Trophoblast cell (in vitro differentiated cells and primary cell): ENCODE data around the gene APMAP.
A peak's percentile ranks its signal among the peaks of the same experiment; 100 is the strongest.

ENCODE experiments used
- DNase-seq, 2 donors: peaks; one replicate each; pipeline ENCODE4 v3.0.0-alpha.2; 2016
- H2AFZ ChIP-seq: 2 replicates; pipeline ENCODE4 v1.6.1; 2013; ENCODE audit warnings: low read length, moderate library complexity, mild to moderate bottlenecking; ENCODE audit not compliant: insufficient read depth, poor library complexity
- H2AK5ac ChIP-seq: 2 replicates; pipeline ENCODE4 v1.6.1; 2013; ENCODE audit warnings: mild to moderate bottlenecking, low read length
- H2BK120ac ChIP-seq: 2 replicates; pipeline ENCODE4 v1.6.1; 2013; ENCODE audit warnings: low read length, mild to moderate bottlenecking, moderate library complexity; ENCODE audit not compliant: insufficient read depth, poor library complexity
- H2BK12ac ChIP-seq: 2 replicates; pipeline ENCODE4 v1.6.1; 2013; ENCODE audit warnings: mild to moderate bottlenecking, low read length, moderate library complexity
- H2BK5ac ChIP-seq: 2 replicates; pipeline ENCODE4 v1.6.1; 2013; ENCODE audit warnings: low read length, low read depth, moderate library complexity, mild to moderate bottlenecking; ENCODE audit not compliant: poor library complexity
- H3K14ac ChIP-seq: 2 replicates; pipeline ENCODE4 v1.6.1; 2013; ENCODE audit warnings: mild to moderate bottlenecking, low read length
- H3K18ac ChIP-seq: 2 replicates; pipeline ENCODE4 v1.6.1; 2013; ENCODE audit warnings: mild to moderate bottlenecking, low read length
- H3K23ac ChIP-seq: 2 replicates; pipeline ENCODE4 v1.6.1; 2013; ENCODE audit warnings: low read length
- H3K27ac ChIP-seq: 2 replicates; pipeline ENCODE4 v1.5.1; 2013; ENCODE audit warnings: low read depth, mild to moderate bottlenecking, inconsistent platforms, low read length, moderate library complexity
- H3K27me3 ChIP-seq: 2 replicates; pipeline ENCODE4 v1.6.1; 2013; ENCODE audit warnings: inconsistent platforms, mild to moderate bottlenecking, low read length, moderate library complexity; ENCODE audit not compliant: insufficient read depth
- H3K36me3 ChIP-seq, 2 experiments: 1 replicate in 1 of 2; 2 replicates in 1 of 2; pipeline ENCODE4 v1.6.1; 2013; ENCODE audit warnings: low read length in 2 of 2, mild to moderate bottlenecking in 2 of 2, moderate library complexity in 1 of 2; ENCODE audit not compliant: insufficient read depth in 2 of 2, control insufficient read depth in 1 of 2
- H3K4ac ChIP-seq: 2 replicates; pipeline ENCODE4 v1.6.1; 2013; ENCODE audit warnings: low read depth, mild to moderate bottlenecking, low read length, moderate library complexity
- H3K4me1 ChIP-seq, 2 experiments: 1 replicate in 1 of 2; 2 replicates in 1 of 2; pipeline ENCODE4 v1.6.1; 2013; ENCODE audit warnings: low read length in 2 of 2, mild to moderate bottlenecking in 2 of 2, moderate library complexity in 1 of 2; ENCODE audit not compliant: insufficient read depth in 2 of 2, control insufficient read depth in 1 of 2
- H3K4me2 ChIP-seq: 2 replicates; pipeline ENCODE4 v1.6.1; 2013; ENCODE audit warnings: inconsistent platforms, mild to moderate bottlenecking, low read length, moderate library complexity
- H3K4me3 ChIP-seq: 2 replicates; pipeline ENCODE4 v1.5.1; 2013; ENCODE audit warnings: mild to moderate bottlenecking, low read depth, low read length, inconsistent platforms
- H3K79me1 ChIP-seq: one replicate; pipeline ENCODE4 v1.6.1; 2013; ENCODE audit warnings: low read length
- H3K79me2 ChIP-seq: 2 replicates; pipeline ENCODE4 v1.6.1; 2013; ENCODE audit warnings: low read length, mild to moderate bottlenecking; ENCODE audit not compliant: control insufficient read depth, insufficient read depth, poor library complexity
- H3K9ac ChIP-seq: 2 replicates; pipeline ENCODE4 v1.6.1; 2013; ENCODE audit warnings: mild to moderate bottlenecking, low read length
- H3K9me3 ChIP-seq: 2 replicates; pipeline ENCODE4 v1.6.1; 2013; ENCODE audit warnings: low read depth, mild to moderate bottlenecking, control low read depth, inconsistent platforms, low read length; ENCODE audit not compliant: insufficient read depth
- H4K12ac ChIP-seq: 2 replicates; pipeline ENCODE4 v1.6.1; 2013; ENCODE audit warnings: low read depth, mild to moderate bottlenecking, low read length, moderate library complexity
- H4K8ac ChIP-seq: 2 replicates; pipeline ENCODE4 v1.6.1; 2013; ENCODE audit warnings: low read depth, mild to moderate bottlenecking, low read length, moderate library complexity
- H4K91ac ChIP-seq: one replicate; pipeline ENCODE4 v1.6.1; 2013; ENCODE audit warnings: low read depth, mild to moderate bottlenecking, low read length, moderate library complexity
- WGBS: extraction: QIAGEN DNeasy Blood & Tissue Kit; methylation state at CpG from one replicate; pipeline ENCODE4 v1.1.7; 2013; ENCODE audit warnings: missing lambda C conversion rate; ENCODE audit not compliant: insufficient read length, insufficient coverage; ENCODE audit errors: extremely low coverage; 5-methylcytosine and 5-hydroxymethylcytosine counted together

The APMAP gene

GRCh38 chr20:25025986-25026605 is 33.5 kb upstream of the APMAP start:
- Histone ChIP-seq H3K9ac (no peak overlapping the region), H2BK5ac (no peak overlapping the region), H2AFZ (no peak overlapping the region), H3K14ac (no peak overlapping the region), H4K8ac (no peak overlapping the region), H4K12ac (no peak overlapping the region), H3K4me3 (no peak overlapping the region), H2AK5ac (no peak overlapping the region), H3K18ac (no peak overlapping the region), H3K79me2 (no peaks in the 10 kb centered on the region), H3K4ac (no peak overlapping the region), H2BK12ac (no peak overlapping the region), H3K4me2 (no peak overlapping the region), H3K79me1 (no peaks in the 10 kb centered on the region), H3K4me1 (no peaks in the 10 kb centered on the region), H3K27ac (no peak overlapping the region), H3K9me3 (peaks cover 4% of the 10 kb centered on the region), H3K36me3 (no peaks in the 10 kb centered on the region), H4K91ac (no peak overlapping the region), H3K27me3 (no peaks in the 10 kb centered on the region), H3K23ac (no peak overlapping the region), H2BK120ac (no peak overlapping the region)
- no CpG with 5 or more reads among the region's 4 CpGs for WGBS
- no peak for DNase-seq

- Histone ChIP-seq H3K9ac (no peak overlapping the region), H3K18ac (no peak overlapping the region), H2BK120ac (no peak overlapping the region), H3K27ac (no peak overlapping the region), H3K36me3 (no peaks in the 10 kb centered on the region), H3K23ac (no peak overlapping the region), H2BK12ac (no peak overlapping the region), H2AFZ (no peak overlapping the region), H2AK5ac (no peak overlapping the region), H3K79me1 (no peaks in the 10 kb centered on the region), H3K79me2 (no peaks in the 10 kb centered on the region), H4K91ac (no peak overlapping the region), H3K9me3 (peaks cover 2% of the 10 kb centered on the region), H2BK5ac (no peak overlapping the region), H4K12ac (no peak overlapping the region), H3K4me1 (no peaks in the 10 kb centered on the region), H3K27me3 (no peaks in the 10 kb centered on the region), H3K14ac (no peak overlapping the region), H3K4ac (no peak overlapping the region), H3K4me3 (no peak overlapping the region), H4K8ac (no peak overlapping the region), H3K4me2 (no peak overlapping the region)
- WGBS = no CpG with 5 or more reads among the region's 14 CpGs
- no peak for DNase-seq
These were observed 32.7 kb upstream of the APMAP start for GRCh38 chr20:25025091-25025861.

GRCh38 chr20:25024171-25024570 is 31.6 kb upstream of the APMAP start:
- Histone ChIP-seq H3K36me3 (no peaks in the 10 kb centered on the region), H3K9me3 (peaks cover 1% of the 10 kb centered on the region), H3K4me2 (no peak overlapping the region), H3K23ac (no peak overlapping the region), H2AK5ac (no peak overlapping the region), H3K4ac (no peak overlapping the region), H2AFZ (no peak overlapping the region), H4K8ac (no peak overlapping the region), H3K18ac (no peak overlapping the region), H2BK12ac (no peak overlapping the region), H4K91ac (no peak overlapping the region), H3K14ac (no peak overlapping the region), H2BK120ac (no peak overlapping the region), H4K12ac (no peak overlapping the region), H3K4me3 (peak overlapping the region; percentile 41), H3K4me1 (no peaks in the 10 kb centered on the region), H3K27me3 (no peaks in the 10 kb centered on the region), H3K79me2 (no peaks in the 10 kb centered on the region), H3K27ac (no peak overlapping the region), H3K79me1 (no peaks in the 10 kb centered on the region), H3K9ac (no peak overlapping the region), H2BK5ac (no peak overlapping the region)
- DNase-seq = no peak
- no CpG with 5 or more reads among the region's 4 CpGs for WGBS

GRCh38 chr20:25023356-25023755 is 30.8 kb upstream of the APMAP start:
- peaks cover 1% of the 10 kb centered on the region for H3K9me3 ChIP-seq
- no peak overlapping the region for H2AFZ ChIP-seq
- no peak overlapping the region for H4K8ac ChIP-seq
- H2BK12ac ChIP-seq = no peak overlapping the region
- no peak overlapping the region for H2BK120ac ChIP-seq
- H3K27ac ChIP-seq = no peak overlapping the region
- H2AK5ac ChIP-seq = no peak overlapping the region
- no CpG with 5 or more reads among the region's 10 CpGs for WGBS
- H3K18ac ChIP-seq = no peak overlapping the region
- no peaks in the 10 kb centered on the region for H3K79me1 ChIP-seq
- no peak overlapping the region for H3K14ac ChIP-seq
- no peak overlapping the region for H2BK5ac ChIP-seq
- no peak overlapping the region for H4K91ac ChIP-seq
- H3K79me2 ChIP-seq = no peaks in the 10 kb centered on the region
- H3K4ac ChIP-seq = no peak overlapping the region
- H3K4me1 ChIP-seq = no peaks in the 10 kb centered on the region
- H3K27me3 ChIP-seq = no peaks in the 10 kb centered on the region
- no peak overlapping the region for H3K4me2 ChIP-seq
- no peak overlapping the region for H3K4me3 ChIP-seq
- DNase-seq = no peak
- H3K36me3 ChIP-seq = no peaks in the 10 kb centered on the region
- H4K12ac ChIP-seq = no peak overlapping the region
- no peak overlapping the region for H3K23ac ChIP-seq
- H3K9ac ChIP-seq = no peak overlapping the region
